Measurements from ENCODE around the gene WDFY4. TPM values are rescaled to one million over a fixed set of nuclear protein-coding genes. Genes with fewer than 3 reads are reported as not detected.

The WDFY4 gene
- polyA plus RNA-seq, 1 donor (not counting 4 experiments of a cell fraction or from before 2014, with no cell fraction given): 0.04 TPM

DNA sequence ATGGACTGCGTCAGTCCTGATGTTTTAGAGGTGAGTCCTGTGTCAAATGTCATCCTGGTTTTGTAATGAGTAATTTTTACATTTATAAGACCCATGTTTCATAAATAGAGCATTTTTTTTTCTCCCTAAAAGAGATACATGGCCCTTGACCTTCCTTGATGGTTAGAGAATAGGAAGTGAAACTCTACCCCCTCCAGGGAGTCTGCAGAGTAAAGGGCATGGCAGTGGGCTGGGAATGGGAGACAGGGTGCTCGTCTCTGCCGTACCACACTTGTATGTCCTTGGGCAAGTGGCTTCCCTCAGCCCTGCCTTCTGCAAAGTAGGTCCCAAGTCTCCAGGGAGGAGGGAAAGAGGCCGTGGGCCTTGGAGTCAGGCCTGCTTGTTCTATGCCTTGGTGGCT is 63.9 kb downstream of the WDFY4 start:
- Histone ChIP-seq H3K4me2 (ENCODE audit: control insufficient read depth, extremely low read depth, insufficient read depth, low read depth, low read length) (no peak overlapping the region), H2AFZ (ENCODE audit: control insufficient read depth, low read length) (no peak overlapping the region), H3K9ac (ENCODE audit: control insufficient read depth, extremely low read depth, insufficient read depth, low read length) (no peak overlapping the region), H3K9me1 (ENCODE audit: control insufficient read depth, extremely low read depth, insufficient read depth, low read length) (no peaks in the 10 kb centered on the region), H4K20me1 (ENCODE audit: control insufficient read depth, extremely low read depth, insufficient read depth, low read length) (no peaks in the 10 kb centered on the region), H3K27ac (ENCODE audit: control insufficient read depth, insufficient read depth, low read length) (no peak overlapping the region), H3K36me3 (ENCODE audit: control insufficient read depth in 2 of 2, extremely low read depth in 1 of 2, insufficient read depth in 2 of 2, low read length in 2 of 2) (no peaks in the 10 kb centered on the region), H3K9me3 (ENCODE audit: control insufficient read depth, low read depth, low read length) (no peaks in the 10 kb centered on the region), H3K4me1 (ENCODE audit: control insufficient read depth, extremely low read depth, insufficient read depth, low read length) (no peaks in the 10 kb centered on the region), H3K4me3 (ENCODE audit: control insufficient read depth in 2 of 3, extremely low read depth in 1 of 3, insufficient read depth in 2 of 3, low read depth in 1 of 3, low read length in 3 of 3) (no peak overlapping the region), H3K79me2 (ENCODE audit: control insufficient read depth, insufficient read depth, low read length) (no peaks in the 10 kb centered on the region), H3K27me3 (ENCODE audit: control insufficient read depth, extremely low read depth, insufficient read depth, low read length) (peaks cover 7% of the 10 kb centered on the region)
- no peak for FAIRE-seq
- dilution Hi-C loops (cut with MboI; ENCODE audit: extremely low pct_ligation_motif_present, low sequenced_read_pairs): no loop called here
- no peak for DNase-seq (ENCODE audit: low read depth, low spot score)
- TF ChIP-seq, protein P1, sequence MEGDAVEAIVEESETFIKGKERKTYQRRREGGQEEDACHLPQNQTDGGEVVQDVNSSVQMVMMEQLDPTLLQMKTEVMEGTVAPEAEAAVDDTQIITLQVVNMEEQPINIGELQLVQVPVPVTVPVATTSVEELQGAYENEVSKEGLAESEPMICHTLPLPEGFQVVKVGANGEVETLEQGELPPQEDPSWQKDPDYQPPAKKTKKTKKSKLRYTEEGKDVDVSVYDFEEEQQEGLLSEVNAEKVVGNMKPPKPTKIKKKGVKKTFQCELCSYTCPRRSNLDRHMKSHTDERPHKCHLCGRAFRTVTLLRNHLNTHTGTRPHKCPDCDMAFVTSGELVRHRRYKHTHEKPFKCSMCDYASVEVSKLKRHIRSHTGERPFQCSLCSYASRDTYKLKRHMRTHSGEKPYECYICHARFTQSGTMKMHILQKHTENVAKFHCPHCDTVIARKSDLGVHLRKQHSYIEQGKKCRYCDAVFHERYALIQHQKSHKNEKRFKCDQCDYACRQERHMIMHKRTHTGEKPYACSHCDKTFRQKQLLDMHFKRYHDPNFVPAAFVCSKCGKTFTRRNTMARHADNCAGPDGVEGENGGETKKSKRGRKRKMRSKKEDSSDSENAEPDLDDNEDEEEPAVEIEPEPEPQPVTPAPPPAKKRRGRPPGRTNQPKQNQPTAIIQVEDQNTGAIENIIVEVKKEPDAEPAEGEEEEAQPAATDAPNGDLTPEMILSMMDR (optimal IDR thresholded peaks at IDR 0.05 in 1 of 3, IDR thresholded peaks at IDR 0.05 in 1 of 3, conservative IDR thresholded peaks at IDR 0.05 in 1 of 3; ENCODE audit: extremely low read depth in 1 of 3, insufficient read depth in 2 of 3, low read length in 3 of 3): no peak
- TF ChIP-seq EZH2 (IDR thresholded peaks at IDR 0.05; ENCODE audit: low read length): no peak

DNA sequence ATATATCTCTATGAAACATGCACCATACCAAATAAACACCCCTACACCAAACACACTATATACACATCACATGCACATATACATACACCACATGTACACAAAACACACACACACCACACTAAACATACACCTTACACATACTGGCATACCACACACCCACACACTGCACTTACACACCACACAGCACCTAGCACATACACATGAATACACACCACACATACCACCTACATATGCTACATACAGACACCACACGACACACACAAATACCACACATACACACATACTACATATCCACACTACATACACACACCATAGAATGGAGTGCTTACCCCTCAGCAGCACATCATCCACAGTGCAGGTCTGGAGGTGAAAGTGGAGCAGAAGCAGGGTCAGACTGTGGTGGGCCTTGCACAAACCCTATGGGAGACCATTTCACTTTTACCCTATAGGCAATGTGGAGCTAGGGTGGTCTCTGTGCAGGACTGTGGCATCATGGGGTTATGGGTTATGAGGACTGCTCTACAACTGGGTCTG is 64.6 kb downstream of the WDFY4 start:
- no peaks in the 10 kb centered on the region for H3K4me1 ChIP-seq (ENCODE audit: control insufficient read depth, extremely low read depth, insufficient read depth, low read length)
- H3K27me3 ChIP-seq (ENCODE audit: control insufficient read depth, extremely low read depth, insufficient read depth, low read length): peaks cover 4% of the 10 kb centered on the region
- H3K9me3 ChIP-seq (ENCODE audit: control insufficient read depth, low read depth, low read length): no peaks in the 10 kb centered on the region
- H3K9ac ChIP-seq (ENCODE audit: control insufficient read depth, extremely low read depth, insufficient read depth, low read length): no peak overlapping the region
- no peak for DNase-seq (ENCODE audit: low read depth, low spot score)
- H3K9me1 ChIP-seq (ENCODE audit: control insufficient read depth, extremely low read depth, insufficient read depth, low read length): no peaks in the 10 kb centered on the region
- dilution Hi-C loops (cut with MboI; ENCODE audit: extremely low pct_ligation_motif_present, low sequenced_read_pairs): no loop called here
- no peaks in the 10 kb centered on the region for H3K79me2 ChIP-seq (ENCODE audit: control insufficient read depth, insufficient read depth, low read length)
- no peak overlapping the region for H3K4me3 ChIP-seq (ENCODE audit: control insufficient read depth in 2 of 3, extremely low read depth in 1 of 3, insufficient read depth in 2 of 3, low read depth in 1 of 3, low read length in 3 of 3)
- no peak overlapping the region for H2AFZ ChIP-seq (ENCODE audit: control insufficient read depth, low read length)
- no peaks in the 10 kb centered on the region for H4K20me1 ChIP-seq (ENCODE audit: control insufficient read depth, extremely low read depth, insufficient read depth, low read length)
- no peaks in the 10 kb centered on the region for H3K36me3 ChIP-seq (ENCODE audit: control insufficient read depth in 2 of 2, extremely low read depth in 1 of 2, insufficient read depth in 2 of 2, low read length in 2 of 2)
- no peak overlapping the region for H3K4me2 ChIP-seq (ENCODE audit: control insufficient read depth, extremely low read depth, insufficient read depth, low read depth, low read length)
- TF ChIP-seq, protein P1 (optimal IDR thresholded peaks at IDR 0.05 in 1 of 3, IDR thresholded peaks at IDR 0.05 in 1 of 3, conservative IDR thresholded peaks at IDR 0.05 in 1 of 3; ENCODE audit: extremely low read depth in 1 of 3, insufficient read depth in 2 of 3, low read length in 3 of 3): no peak
- no peak for TF ChIP-seq EZH2 (IDR thresholded peaks at IDR 0.05; ENCODE audit: low read length)
- no peak for FAIRE-seq
- H3K27ac ChIP-seq (ENCODE audit: control insufficient read depth, insufficient read depth, low read length): no peak overlapping the region

Measured in keratinocyte (primary cell).